ENCODE data around the gene SCP2D1.

- no peak for TF ChIP-seq BHLHE40 (IDR thresholded peaks at IDR 0.05; ENCODE audit: borderline replicate concordance)
- TF ChIP-seq ARNT (IDR thresholded peaks at IDR 0.05), result no peak
- no peak for TF ChIP-seq NFRKB (IDR thresholded peaks at IDR 0.05)
Observed at GRCh38 chr20:18835466-18836256, 22.1 kb downstream of the SCP2D1 start.
